Endometrium (tissue), 2 donors: ENCODE measurements around the gene TNFSF10.
"Not testable (repeated sequence)": the region's sequence is repeated elsewhere in the genome, so short reads cannot be mapped to it uniquely, and the experiment has no call there.

Source experiments
- FAIRE-seq: peaks from 2 replicates; lab custom pipeline; 2012; peaks lifted over from hg19 to GRCh38; lab: Jason Lieb, UNC
- donor health status: control.
- donor health status: control.

TNFSF10 gene

GRCh38 chr3:172543884-172544283 lies 20.7 kb upstream of the TNFSF10 start:
- no peak for FAIRE-seq

GRCh38 chr3:172543419-172543818 lies 20.2 kb upstream of the TNFSF10 start:
- no peak for FAIRE-seq

- no peak for FAIRE-seq
Observed at GRCh38 chr3:172542999-172543398, 19.8 kb upstream of the TNFSF10 start.

GRCh38 chr3:172541945-172542488 lies 18.8 kb upstream of the TNFSF10 start:
- no peak for FAIRE-seq

GRCh38 chr3:172540049-172540448 lies 16.8 kb upstream of the TNFSF10 start:
- no peak for FAIRE-seq

- FAIRE-seq = no peak
Observed at GRCh38 chr3:172539273-172539672, 16.0 kb upstream of the TNFSF10 start.

GRCh38 chr3:172538368-172539151 lies 15.3 kb upstream of the TNFSF10 start:
- FAIRE-seq = no peak

- FAIRE-seq = no peak
Observed at GRCh38 chr3:172537507-172538158, 14.4 kb upstream of the TNFSF10 start.

- FAIRE-seq = no peak
Observed at GRCh38 chr3:172536993-172537419, 13.8 kb upstream of the TNFSF10 start.

- no peak for FAIRE-seq
Observed at GRCh38 chr3:172536505-172536904, 13.3 kb upstream of the TNFSF10 start.

GRCh38 chr3:172530566-172530965 lies 7.3 kb upstream of the TNFSF10 start:
- FAIRE-seq = no peak

GRCh38 chr3:172530101-172530561 lies 6.9 kb upstream of the TNFSF10 start:
- no peak for FAIRE-seq

GRCh38 chr3:172528677-172529076 lies 5.4 kb upstream of the TNFSF10 start:
- FAIRE-seq = no peak

- no peak for FAIRE-seq
Observed at GRCh38 chr3:172527306-172527705, 4.1 kb upstream of the TNFSF10 start.

- no peak for FAIRE-seq
Observed at GRCh38 chr3:172525116-172525613, 1.9 kb upstream of the TNFSF10 start.

- FAIRE-seq = no peak
Observed at GRCh38 chr3:172524611-172525010, 1.4 kb upstream of the TNFSF10 start.

- FAIRE-seq = not testable (repeated sequence)
Observed at GRCh38 chr3:172521837-172522726, 1.1 kb downstream of the TNFSF10 start.

- FAIRE-seq = no peak
Observed at GRCh38 chr3:172520301-172520831, 2.9 kb downstream of the TNFSF10 start.

GRCh38 chr3:172519740-172520139 lies 3.5 kb downstream of the TNFSF10 start:
- FAIRE-seq = no peak

- no peak for FAIRE-seq
Observed at GRCh38 chr3:172518929-172519640, 4.1 kb downstream of the TNFSF10 start.

GRCh38 chr3:172517859-172518466 lies 5.3 kb downstream of the TNFSF10 start:
- no peak for FAIRE-seq
